Measurements from ENCODE around the gene NADK2.
A peak's percentile ranks its signal among the peaks of the same experiment; 100 is the strongest.

NADK2 gene

GRCh38 chr5:36162810-36163486 is 78.8 kb downstream of the NADK2 start:
- DNase-seq (ENCODE audit: low spot score), result no peak

GRCh38 chr5:36161361-36161760 is 80.4 kb downstream of the NADK2 start:
- no peak for DNase-seq (ENCODE audit: low spot score)

- DNase-seq (ENCODE audit: low spot score), result no peak
Observed at GRCh38 chr5:36160617-36161016, 81.1 kb downstream of the NADK2 start.

DNA sequence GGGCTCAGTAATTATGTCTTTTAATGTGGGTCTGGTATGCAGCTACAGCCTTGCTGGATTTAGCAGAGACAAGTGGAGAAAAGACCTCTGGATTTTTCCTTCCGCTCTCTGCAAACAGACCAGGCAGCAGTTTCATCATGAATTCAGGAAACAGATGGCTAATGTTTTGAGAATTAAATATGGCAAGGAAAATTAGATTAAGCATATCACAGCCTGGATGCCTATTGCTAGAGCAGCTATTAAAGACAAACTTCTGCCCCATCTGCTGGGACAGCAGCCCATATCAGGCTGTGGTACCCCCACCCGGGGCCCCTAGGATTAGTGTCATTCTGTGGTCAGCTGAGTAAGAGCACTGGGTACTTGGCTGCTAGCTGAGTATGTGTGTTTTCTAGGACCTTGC is 83.6 kb downstream of the NADK2 start:
- DNase-seq (ENCODE audit: low spot score), result no peak

- no peak for DNase-seq (ENCODE audit: low spot score)
Observed at GRCh38 chr5:36156619-36157018, 85.1 kb downstream of the NADK2 start.

DNA sequence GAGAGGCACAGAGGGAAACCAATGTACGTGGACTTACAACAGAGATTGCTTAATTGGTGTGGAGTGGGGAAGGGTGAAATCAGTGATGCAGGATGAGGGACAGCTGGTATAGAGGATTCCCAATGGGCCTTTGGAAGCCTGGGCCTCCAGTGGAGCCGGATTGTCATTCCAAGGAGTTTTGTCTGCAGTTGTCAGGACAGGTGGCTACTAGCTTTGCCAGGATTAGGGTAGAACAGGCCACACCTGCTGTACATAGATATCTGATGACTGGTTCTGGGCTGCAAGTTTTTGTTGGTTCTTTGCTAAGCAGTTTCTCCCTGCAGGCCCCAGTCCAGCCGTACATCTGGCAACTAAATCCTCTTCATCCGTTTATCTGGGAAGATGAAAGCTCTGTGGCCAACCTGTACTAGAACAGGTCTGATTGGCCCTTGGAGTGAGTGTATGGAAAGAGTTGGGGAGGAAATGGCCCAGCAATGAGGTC is 85.6 kb downstream of the NADK2 start:
- peak; percentile 13 for DNase-seq (ENCODE audit: low spot score)

DNA sequence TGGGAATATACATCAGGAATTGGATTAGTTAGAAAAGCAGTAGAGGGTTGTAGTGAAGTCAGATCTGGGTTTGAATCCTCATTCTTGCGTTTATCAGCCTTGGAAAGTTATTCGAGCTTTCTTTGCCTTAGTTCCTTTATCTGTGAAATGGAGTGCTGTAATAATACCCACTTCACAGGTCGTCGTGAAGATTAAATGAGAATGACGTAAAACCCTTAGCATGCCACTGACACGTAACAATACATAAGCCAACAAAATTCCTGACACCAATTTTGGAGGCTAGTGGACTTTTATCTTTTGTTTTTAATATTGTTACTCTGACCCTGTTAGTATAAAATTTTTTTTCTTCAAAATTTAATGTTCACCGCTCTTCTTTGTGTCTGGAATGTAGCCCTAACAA is 86.4 kb downstream of the NADK2 start:
- no peak for DNase-seq (ENCODE audit: low spot score)

DNA sequence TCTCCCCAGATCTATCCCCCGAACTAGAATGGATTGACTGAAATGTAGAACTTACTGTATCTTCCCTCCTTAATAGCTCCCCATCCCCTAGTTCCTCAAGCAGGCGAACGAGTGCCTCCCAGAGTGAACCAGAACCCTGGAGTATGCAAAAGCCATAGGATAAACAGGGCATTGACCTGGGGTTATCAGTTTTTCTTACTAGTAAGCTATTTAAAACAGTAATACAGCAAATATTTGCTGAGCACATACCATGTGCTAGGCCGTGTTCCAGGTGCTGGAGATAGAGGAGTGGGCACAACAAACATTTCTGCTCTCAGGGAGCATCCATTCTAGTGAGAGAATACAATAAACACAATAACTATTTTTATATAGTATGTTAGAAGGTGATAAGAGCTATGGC is 88.0 kb downstream of the NADK2 start:
- no peak for DNase-seq (ENCODE audit: low spot score)

GRCh38 chr5:36153298-36153677 is 88.4 kb downstream of the NADK2 start:
- DNase-seq (ENCODE audit: low spot score), result no peak

- DNase-seq (ENCODE audit: low spot score), result no peak
Observed at GRCh38 chr5:36152324-36153297, 89.1 kb downstream of the NADK2 start.

DNA sequence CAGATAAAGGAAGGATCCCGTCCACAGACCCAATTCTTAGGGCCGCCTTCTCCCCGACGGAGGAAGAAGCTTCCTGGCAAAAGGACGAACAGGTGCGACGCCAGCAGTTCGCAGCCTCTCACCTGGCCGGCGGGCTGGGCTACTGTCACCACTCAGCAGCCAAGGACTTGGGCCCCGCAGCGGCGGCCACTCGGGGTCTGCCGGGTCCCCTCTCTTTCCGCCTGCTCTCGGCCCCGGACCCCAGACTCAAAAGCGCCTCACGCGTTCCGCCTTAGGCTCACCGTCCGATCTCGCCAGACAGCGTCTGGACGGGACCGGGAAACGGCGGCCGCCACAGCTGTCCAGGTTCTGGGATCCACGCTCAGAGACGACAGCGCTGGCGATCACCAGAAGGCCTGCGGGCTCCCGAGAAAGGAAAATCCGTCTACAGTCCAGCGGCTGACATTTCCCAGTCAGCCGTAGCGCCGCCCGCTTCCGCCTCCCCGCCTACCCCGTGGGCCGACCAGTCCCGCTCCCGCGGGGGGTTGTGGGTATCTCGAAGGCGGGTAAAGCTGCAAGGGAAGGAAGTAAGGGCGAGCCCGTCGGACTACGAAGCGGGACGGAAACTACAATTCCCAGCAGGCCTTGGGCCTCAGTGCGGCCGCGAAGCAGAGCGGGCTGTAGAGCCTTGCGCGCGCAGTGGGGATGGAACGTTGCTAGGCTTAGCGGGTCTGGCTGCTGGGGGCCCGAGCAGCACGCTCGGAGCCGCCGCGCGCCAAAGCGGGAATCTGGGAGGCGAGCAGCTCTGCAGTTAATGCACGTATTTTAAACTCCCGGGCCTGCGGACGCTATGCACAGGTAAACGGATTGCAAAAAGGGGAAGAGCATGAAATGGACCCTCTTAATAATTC is 90.0 kb downstream of the NADK2 start, which contains the start of the genes LMBRD2 and SKP2:
TSS of gene LMBRD2 (minus strand) at position 454 of the 890 bp plus-strand sequence. CDS start 8,538 bp downstream, outside the sequence.
TSS of gene SKP2 (plus strand) at position 678 of the 890 bp plus-strand sequence. CDS start at position 830, 152 bp downstream.
- peak; percentile 99 for DNase-seq (ENCODE audit: low spot score)

- peak; percentile 60 for DNase-seq (ENCODE audit: low spot score)
Observed at GRCh38 chr5:36150676-36151433, 90.9 kb downstream of the NADK2 start.

GRCh38 chr5:36147681-36148080 is 94.0 kb downstream of the NADK2 start:
- no peak for DNase-seq (ENCODE audit: low spot score)

DNA sequence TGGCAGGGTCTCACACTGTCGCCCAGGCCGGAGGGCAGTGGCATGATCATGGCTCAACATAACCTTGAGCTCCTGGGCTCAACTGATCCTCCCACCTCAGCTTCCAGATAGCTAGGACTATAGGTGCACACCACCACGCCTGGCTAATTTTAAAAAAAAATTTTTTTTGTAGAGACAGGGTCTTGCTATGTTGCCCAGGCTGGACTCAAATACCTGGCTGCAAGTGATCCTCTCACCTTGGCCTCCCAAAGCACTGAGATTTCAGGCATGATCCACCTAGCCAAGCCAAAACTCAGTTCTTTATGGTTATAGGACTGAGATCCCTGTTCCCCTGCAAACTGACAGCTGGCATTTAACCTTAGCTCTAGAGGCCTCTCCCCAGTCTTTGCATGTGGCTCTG is 95.3 kb downstream of the NADK2 start:
- DNase-seq (ENCODE audit: low spot score), result no peak

DNA sequence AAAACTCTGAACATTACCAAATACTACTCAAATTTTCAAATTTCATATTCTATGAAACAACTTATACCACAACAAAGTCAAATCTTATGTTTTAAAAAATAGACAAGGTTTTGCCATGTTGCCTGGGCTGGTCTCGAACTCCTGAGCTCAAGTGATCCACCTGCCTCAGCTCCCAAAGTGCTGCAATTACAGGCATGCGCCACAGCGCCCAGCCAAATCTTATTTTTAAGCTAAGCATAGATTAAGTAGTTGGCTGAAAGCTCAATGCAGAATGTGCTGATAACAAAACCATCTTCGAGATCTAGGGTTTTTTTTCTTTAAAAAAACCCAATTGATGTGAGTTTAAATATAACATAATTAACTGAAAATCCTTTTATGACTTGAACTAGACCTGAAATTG is 96.4 kb downstream of the NADK2 start:
- no peak for DNase-seq (ENCODE audit: low spot score)
